Measurements from ENCODE around the gene MALRD1.

Gene MALRD1

DNA sequence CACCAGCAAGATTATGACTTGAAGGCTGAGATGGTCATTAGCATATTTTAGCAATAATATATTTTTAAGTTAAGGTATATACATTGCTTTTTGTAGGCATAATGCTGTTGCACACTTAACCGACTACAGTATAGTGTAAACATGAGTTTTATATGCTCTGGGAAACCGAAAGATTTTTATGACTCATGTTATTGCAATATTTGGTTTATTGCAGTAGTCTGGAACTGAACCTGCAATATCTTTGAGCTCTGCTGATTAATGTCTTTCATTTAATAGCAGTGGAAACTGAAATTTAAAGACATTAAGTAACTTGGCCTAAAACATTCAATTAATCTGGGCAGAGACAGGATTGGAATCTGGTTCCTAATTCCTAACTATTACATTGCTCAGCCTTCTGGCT lies 500.9 kb downstream of the MALRD1 start:
- no peaks in the 10 kb centered on the region for H3K27me3 ChIP-seq (ENCODE audit: low read depth, low read length)
- H3K36me3 ChIP-seq (replicated peaks; ENCODE audit: low read depth, low read length): no peaks in the 10 kb centered on the region
- H3K79me2 ChIP-seq (ENCODE audit: low read length): no peaks in the 10 kb centered on the region
- H3K4me2 ChIP-seq (ENCODE audit: low read length): no peak overlapping the region
- H3K27ac ChIP-seq (ENCODE audit: low read length): no peak overlapping the region
- H3K9ac ChIP-seq (ENCODE audit: low read length): no peak overlapping the region
- H3K4me1 ChIP-seq (ENCODE audit: low read length): no peaks in the 10 kb centered on the region
- no peak for TF ChIP-seq CTCF (IDR thresholded peaks at IDR 0.05; ENCODE audit: low read depth, low read length)
- TF ChIP-seq EZH2phosphoT487 (IDR thresholded peaks at IDR 0.05; ENCODE audit: low read depth): no peak
- no peak overlapping the region for H2AFZ ChIP-seq (ENCODE audit: low read depth, low read length)
- no peak overlapping the region for H3K4me3 ChIP-seq (ENCODE audit: low read length)
- no peaks in the 10 kb centered on the region for H3K9me3 ChIP-seq (ENCODE audit: insufficient read depth, low read length)
- H4K20me1 ChIP-seq (ENCODE audit: insufficient read depth, low read length): no peaks in the 10 kb centered on the region

DNA sequence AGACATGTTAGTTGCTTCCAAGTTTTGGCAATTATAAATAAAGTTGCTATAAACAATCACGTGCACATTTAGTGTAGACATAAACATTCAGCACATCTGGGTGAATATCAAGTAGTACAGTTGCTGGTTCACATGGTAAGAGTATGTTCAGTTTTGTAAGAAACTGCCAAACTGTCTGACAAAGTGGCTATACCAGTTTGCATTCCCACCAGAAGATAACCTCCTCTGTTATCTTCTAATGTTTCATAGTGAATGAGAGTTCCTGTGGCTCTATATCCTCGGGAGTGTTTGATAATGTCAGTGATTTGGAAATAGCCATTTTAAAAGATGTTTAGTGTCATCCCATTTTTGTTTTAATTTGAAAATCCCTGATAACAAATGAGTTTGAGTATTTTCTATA lies 508.1 kb downstream of the MALRD1 start:
- H3K9ac ChIP-seq (ENCODE audit: low read length): no peak overlapping the region
- H3K36me3 ChIP-seq (replicated peaks; ENCODE audit: low read depth, low read length): no peaks in the 10 kb centered on the region
- no peak overlapping the region for H3K4me3 ChIP-seq (ENCODE audit: low read length)
- H3K4me1 ChIP-seq (ENCODE audit: low read length): no peaks in the 10 kb centered on the region
- no peak overlapping the region for H3K4me2 ChIP-seq (ENCODE audit: low read length)
- TF ChIP-seq CTCF (IDR thresholded peaks at IDR 0.05; ENCODE audit: low read depth, low read length) (no peak), EZH2phosphoT487 (IDR thresholded peaks at IDR 0.05; ENCODE audit: low read depth) (no peak)
- no peaks in the 10 kb centered on the region for H4K20me1 ChIP-seq (ENCODE audit: insufficient read depth, low read length)
- H3K79me2 ChIP-seq (ENCODE audit: low read length): no peaks in the 10 kb centered on the region
- no peak overlapping the region for H2AFZ ChIP-seq (ENCODE audit: low read depth, low read length)
- H3K9me3 ChIP-seq (ENCODE audit: insufficient read depth, low read length): no peaks in the 10 kb centered on the region
- H3K27ac ChIP-seq (ENCODE audit: low read length): no peak overlapping the region
- H3K27me3 ChIP-seq (ENCODE audit: low read depth, low read length): no peaks in the 10 kb centered on the region

DNA sequence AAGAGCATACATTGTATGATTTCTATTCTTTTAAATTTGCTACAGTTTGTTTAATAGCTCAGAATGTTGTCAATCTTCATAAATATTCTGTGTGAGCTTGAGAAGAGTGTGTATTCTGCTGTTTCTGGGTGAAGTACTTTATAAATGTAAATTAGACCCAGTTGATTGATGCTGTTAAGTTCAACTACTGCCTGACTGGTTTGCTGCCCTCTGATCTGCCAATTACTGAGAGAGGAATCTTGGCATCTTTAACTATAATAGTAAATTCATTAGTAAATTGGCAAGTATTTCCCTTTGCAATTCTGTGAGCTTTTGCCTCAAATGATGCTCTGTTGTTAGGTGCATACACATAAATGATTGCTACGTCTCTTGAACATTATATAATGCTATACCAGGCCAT lies 512.6 kb downstream of the MALRD1 start:
- H4K20me1 ChIP-seq (ENCODE audit: insufficient read depth, low read length): no peaks in the 10 kb centered on the region
- no peak for TF ChIP-seq EZH2phosphoT487 (IDR thresholded peaks at IDR 0.05; ENCODE audit: low read depth)
- TF ChIP-seq CTCF (IDR thresholded peaks at IDR 0.05; ENCODE audit: low read depth, low read length): no peak
- no peaks in the 10 kb centered on the region for H3K27me3 ChIP-seq (ENCODE audit: low read depth, low read length)
- H3K79me2 ChIP-seq (ENCODE audit: low read length): no peaks in the 10 kb centered on the region
- no peak overlapping the region for H3K4me3 ChIP-seq (ENCODE audit: low read length)
- H3K9me3 ChIP-seq (ENCODE audit: insufficient read depth, low read length): no peaks in the 10 kb centered on the region
- H3K4me2 ChIP-seq (ENCODE audit: low read length): no peak overlapping the region
- no peaks in the 10 kb centered on the region for H3K4me1 ChIP-seq (ENCODE audit: low read length)
- no peak overlapping the region for H3K27ac ChIP-seq (ENCODE audit: low read length)
- no peak overlapping the region for H2AFZ ChIP-seq (ENCODE audit: low read depth, low read length)
- no peaks in the 10 kb centered on the region for H3K36me3 ChIP-seq (replicated peaks; ENCODE audit: low read depth, low read length)
- no peak overlapping the region for H3K9ac ChIP-seq (ENCODE audit: low read length)

DNA sequence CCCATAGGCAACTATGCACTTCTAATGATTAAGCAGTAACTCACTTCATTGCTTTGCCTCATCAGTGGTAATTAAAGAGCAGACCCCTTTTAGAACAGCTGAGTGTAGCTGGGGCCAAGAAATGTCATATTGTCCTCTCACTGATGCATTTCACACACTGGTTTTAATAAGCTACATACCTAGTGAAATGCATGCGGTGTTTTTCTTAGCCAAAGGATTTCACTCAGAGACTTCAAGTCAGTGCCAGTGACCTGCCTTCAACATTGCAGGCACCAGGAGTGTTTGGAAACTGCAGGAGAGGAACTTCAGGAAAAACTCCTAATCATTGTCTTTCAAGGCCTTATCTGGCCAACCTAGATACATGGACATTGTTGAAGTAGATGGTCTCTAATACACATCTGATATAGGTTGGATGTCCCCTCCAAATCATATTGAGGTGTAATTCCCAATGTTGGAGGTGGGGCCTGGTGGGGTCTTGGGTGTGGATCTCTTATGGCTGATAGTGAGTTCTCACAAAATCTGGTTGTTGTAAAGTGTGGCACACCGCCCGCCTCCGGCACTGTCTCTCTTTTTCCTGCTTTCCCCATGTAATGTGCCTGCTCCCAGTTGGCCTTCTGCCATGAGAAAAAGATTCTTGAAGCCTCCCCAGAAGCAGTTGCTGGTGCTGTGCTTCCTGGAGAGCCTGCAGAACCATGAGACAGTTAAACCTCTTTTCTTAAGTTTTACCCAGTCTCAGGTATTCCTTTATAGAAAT lies 515.0 kb downstream of the MALRD1 start:
- no peak overlapping the region for H3K9ac ChIP-seq (ENCODE audit: low read length)

More for the DNA sequence above, 515.0 kb downstream of the MALRD1 start:
- no peaks in the 10 kb centered on the region for H3K9me3 ChIP-seq (ENCODE audit: insufficient read depth, low read length)
- H3K4me2 ChIP-seq (ENCODE audit: low read length): no peak overlapping the region
- no peak overlapping the region for H3K4me3 ChIP-seq (ENCODE audit: low read length)
- H3K27ac ChIP-seq (ENCODE audit: low read length): no peak overlapping the region
- no peaks in the 10 kb centered on the region for H3K36me3 ChIP-seq (replicated peaks; ENCODE audit: low read depth, low read length)
- no peak overlapping the region for H2AFZ ChIP-seq (ENCODE audit: low read depth, low read length)
- H3K79me2 ChIP-seq (ENCODE audit: low read length): no peaks in the 10 kb centered on the region
- H4K20me1 ChIP-seq (ENCODE audit: insufficient read depth, low read length): no peaks in the 10 kb centered on the region
- no peak for TF ChIP-seq EZH2phosphoT487 (IDR thresholded peaks at IDR 0.05; ENCODE audit: low read depth)
- no peak for TF ChIP-seq CTCF (IDR thresholded peaks at IDR 0.05; ENCODE audit: low read depth, low read length)
- H3K27me3 ChIP-seq (ENCODE audit: low read depth, low read length): no peaks in the 10 kb centered on the region
- H3K4me1 ChIP-seq (ENCODE audit: low read length): no peaks in the 10 kb centered on the region

All from OCI-LY3 (cell line).